ENCODE data around the gene MMP8. TPM values are rescaled to one million over a fixed set of nuclear protein-coding genes. Genes with fewer than 3 reads are reported as not detected.
A peak's percentile ranks its signal among the peaks of the same experiment; 100 is the strongest.
"Not testable (repeated sequence)": the region's sequence is repeated elsewhere in the genome, so short reads cannot be mapped to it uniquely, and the experiment has no call there.

The MMP8 gene, protein sequence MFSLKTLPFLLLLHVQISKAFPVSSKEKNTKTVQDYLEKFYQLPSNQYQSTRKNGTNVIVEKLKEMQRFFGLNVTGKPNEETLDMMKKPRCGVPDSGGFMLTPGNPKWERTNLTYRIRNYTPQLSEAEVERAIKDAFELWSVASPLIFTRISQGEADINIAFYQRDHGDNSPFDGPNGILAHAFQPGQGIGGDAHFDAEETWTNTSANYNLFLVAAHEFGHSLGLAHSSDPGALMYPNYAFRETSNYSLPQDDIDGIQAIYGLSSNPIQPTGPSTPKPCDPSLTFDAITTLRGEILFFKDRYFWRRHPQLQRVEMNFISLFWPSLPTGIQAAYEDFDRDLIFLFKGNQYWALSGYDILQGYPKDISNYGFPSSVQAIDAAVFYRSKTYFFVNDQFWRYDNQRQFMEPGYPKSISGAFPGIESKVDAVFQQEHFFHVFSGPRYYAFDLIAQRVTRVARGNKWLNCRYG
- not detected for total RNA-seq
- long read RNA-seq = 0 reads

DNA sequence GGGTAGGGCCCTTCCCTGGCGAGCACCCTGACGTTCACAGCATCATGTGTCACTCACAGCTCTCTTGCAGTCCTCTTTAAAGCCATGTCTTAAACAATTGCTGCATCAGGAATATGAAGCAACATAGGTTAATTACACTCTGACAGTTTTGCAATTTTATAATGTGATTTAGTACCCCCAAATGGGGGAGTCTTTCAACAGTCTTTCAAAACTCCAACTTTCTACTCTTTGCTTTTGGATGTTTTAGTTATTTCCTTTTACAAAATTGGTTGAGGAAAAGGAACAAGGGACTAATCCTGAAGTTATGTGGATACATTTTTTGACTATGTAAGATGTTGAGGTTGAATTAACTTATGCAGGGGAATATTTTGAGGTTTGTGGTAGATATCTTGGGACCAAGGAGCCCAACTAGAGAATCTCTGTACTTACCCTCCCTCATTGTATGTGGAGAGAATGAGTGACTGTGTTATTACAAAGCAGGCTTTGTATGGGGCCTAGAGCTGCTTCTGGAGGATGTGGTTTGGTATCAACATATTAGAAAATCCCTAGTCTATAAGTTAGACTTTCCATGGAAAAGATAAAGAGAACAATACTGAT lies at the start of gene MMP8:
TSS of gene MMP8 (minus strand) at position 51 of the 597 bp plus-strand sequence. CDS start 99 bp downstream, outside the sequence.
- DNase-seq (no peak), ATAC-seq (no peak)
- intact Hi-C loops (cut with DNase I, micrococcal nuclease) = no loop called here

DNA sequence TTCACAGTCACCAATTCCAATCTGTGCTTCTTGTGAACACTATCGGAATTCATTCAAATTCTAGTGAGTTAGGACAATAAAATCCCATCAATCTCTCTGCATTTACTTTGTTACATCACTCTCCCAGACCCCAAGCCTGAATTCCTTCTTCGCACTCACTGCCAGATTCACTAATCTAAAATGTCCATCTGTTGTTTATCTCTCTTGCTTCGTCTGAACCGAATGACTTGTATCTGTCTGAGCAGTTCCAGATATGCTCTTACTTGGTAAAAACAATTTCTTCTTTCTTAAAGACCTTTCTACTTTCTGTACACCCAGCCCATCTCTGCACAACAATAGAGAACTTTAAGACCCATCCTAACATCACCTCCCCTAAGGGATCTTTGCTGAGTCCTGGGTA lies 48.6 kb upstream of the MMP8 start:
- DNase-seq = no peak
- intact Hi-C loops (cut with DNase I, micrococcal nuclease) = no loop called here
- ATAC-seq = no peak

GRCh38 chr11:102771351-102771750 lies 46.6 kb upstream of the MMP8 start:
- ATAC-seq (no peak), DNase-seq (no peak)
- intact Hi-C loops (cut with DNase I, micrococcal nuclease) = no loop called here

- intact Hi-C loops (cut with DNase I, micrococcal nuclease) = no loop called here
- ATAC-seq (no peak), DNase-seq (no peak)
Measured at GRCh38 chr11:102770191-102770590, 45.4 kb upstream of the MMP8 start.

- intact Hi-C loops (cut with DNase I, micrococcal nuclease) = no loop called here
- no peak for DNase-seq
- no peak for ATAC-seq
Measured at GRCh38 chr11:102767800-102768199, 43.0 kb upstream of the MMP8 start.

- DNase-seq (no peak), ATAC-seq (no peak)
- intact Hi-C loops (cut with DNase I, micrococcal nuclease) = no loop called here
Measured at GRCh38 chr11:102763440-102763839, 38.7 kb upstream of the MMP8 start.

- DNase-seq (no peak), ATAC-seq (no peak)
- intact Hi-C loops (cut with DNase I, micrococcal nuclease) = no loop called here
Measured at GRCh38 chr11:102762361-102762767, 37.6 kb upstream of the MMP8 start.

DNA sequence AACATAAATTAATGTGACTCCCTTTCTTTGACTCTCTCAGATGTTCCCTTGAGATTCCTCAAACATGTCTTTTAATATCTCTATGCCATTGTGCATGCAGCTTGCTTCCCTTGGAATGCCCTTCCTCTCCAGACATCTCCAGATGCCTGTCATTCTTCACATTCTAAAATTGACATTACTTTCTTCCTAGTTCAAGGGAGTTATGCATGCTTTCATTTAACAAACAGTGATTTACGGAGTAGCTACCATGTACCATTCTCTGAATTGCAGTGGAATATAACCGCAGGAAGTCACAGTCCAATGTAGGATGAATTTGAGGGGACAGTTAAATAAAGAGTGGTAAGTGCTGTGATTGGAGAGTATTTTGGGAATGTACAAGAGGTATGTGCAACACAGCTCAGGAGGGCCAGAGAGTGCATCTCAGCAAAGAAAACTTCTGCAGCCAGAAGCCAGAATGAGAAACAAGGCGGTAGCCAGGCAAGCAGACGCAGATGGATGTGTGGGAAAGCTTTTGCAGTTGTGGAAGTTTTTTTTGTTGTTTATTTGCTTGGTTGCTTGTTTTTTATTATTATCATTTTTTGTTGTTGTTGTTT lies 37.0 kb upstream of the MMP8 start:
- no peak for ATAC-seq
- intact Hi-C loops (cut with DNase I, micrococcal nuclease) = no loop called here

GRCh38 chr11:102760344-102761035 lies 35.7 kb upstream of the MMP8 start:
- intact Hi-C loops (cut with DNase I, micrococcal nuclease) = no loop called here
- DNase-seq (no peak), ATAC-seq (no peak)

More for the DNA sequence above, 37.0 kb upstream of the MMP8 start:
- no peak for DNase-seq

GRCh38 chr11:102757823-102758549 lies 33.2 kb upstream of the MMP8 start:
- no peak for DNase-seq
- peak; percentile 49 for ATAC-seq
- intact Hi-C loops (cut with DNase I, micrococcal nuclease) = no loop called here

DNA sequence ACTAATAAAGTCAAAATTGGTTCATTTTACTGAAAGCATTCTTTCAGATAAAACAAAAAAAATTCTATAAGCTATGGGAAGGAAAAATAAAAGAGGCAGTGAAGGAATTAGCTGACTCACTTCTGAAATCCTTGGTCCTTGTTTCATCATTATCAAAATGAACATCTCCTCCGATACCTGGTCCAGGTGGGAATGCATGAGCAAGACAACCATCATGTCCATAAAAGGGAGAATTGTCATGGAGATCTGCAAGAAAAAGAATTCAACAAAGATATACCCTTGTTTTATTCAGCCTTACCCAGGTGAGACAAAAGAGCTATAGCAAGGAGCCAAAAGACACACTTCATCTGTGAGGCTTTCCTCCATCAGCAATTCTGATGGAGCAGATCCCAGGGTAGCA lies 28.5 kb upstream of the MMP8 start:
- intact Hi-C loops (cut with DNase I, micrococcal nuclease) = no loop called here
- DNase-seq = no peak
- no peak for ATAC-seq

GRCh38 chr11:102751673-102752072 lies 26.9 kb upstream of the MMP8 start:
- intact Hi-C loops (cut with DNase I, micrococcal nuclease) = no loop called here
- ATAC-seq (no peak), DNase-seq (no peak)

- DNase-seq (no peak), ATAC-seq (no peak)
- intact Hi-C loops (cut with DNase I, micrococcal nuclease) = no loop called here
Measured at GRCh38 chr11:102749101-102749722, 24.5 kb upstream of the MMP8 start.

GRCh38 chr11:102746746-102747578 lies 22.2 kb upstream of the MMP8 start:
- intact Hi-C loops (cut with DNase I, micrococcal nuclease); ATAC-seq: not testable (repeated sequence)
- peak in 1 of 2 donors; percentile 14 for DNase-seq

GRCh38 chr11:102734650-102735049 lies 9.9 kb upstream of the MMP8 start:
- intact Hi-C loops (cut with DNase I, micrococcal nuclease) = loop anchor here in 1 of 2 donors (10.0 kb wide), 1 partner anchor 210 kb away; no protein-coding TSS in a partner anchor

GRCh38 chr11:102733232-102733875 lies 8.6 kb upstream of the MMP8 start:
- ATAC-seq = peak; percentile 91
- DNase-seq = peak; percentile 48 to 75
- intact Hi-C loops (cut with DNase I, micrococcal nuclease) = loop anchor here in 1 of 2 donors (10.0 kb wide), 1 partner anchor 211 kb away; no protein-coding TSS in a partner anchor

More at GRCh38 chr11:102734650-102735049, 9.9 kb upstream of the MMP8 start:
- DNase-seq (no peak), ATAC-seq (peak; percentile 42)

GRCh38 chr11:102730944-102731343 lies 6.2 kb upstream of the MMP8 start:
- intact Hi-C loops (cut with DNase I, micrococcal nuclease) = loop anchor here in 1 of 2 donors (10.0 kb wide), 1 partner anchor 214 kb away; no protein-coding TSS in a partner anchor
- DNase-seq, ATAC-seq: not testable (repeated sequence)

Data from left colon (tissue), 2 donors.